HepG2 (cell line): ENCODE data around the gene ANXA2. TPM values are rescaled to one million over a fixed set of nuclear protein-coding genes. Genes with fewer than 3 reads are reported as not detected.

ENCODE experiments used
- ATAC-seq: fragments of 200-7000 bp; cut with Tn5 transposase; 3 replicates; pipeline ENCODE4 v1.9.1; 2020; ENCODE audit warnings: mild to moderate bottlenecking, moderate library complexity
- BruUV-seq: library from RNA; stranded (reverse); fragments of 400-500 nt; replicated peaks from 2 replicates; lab custom pipeline; 2021; lab: Mats Ljungman, UMichigan
- CTCF ChIA-PET: fragments of 300-600 bp; formaldehyde crosslinking; extraction: SDS; loops from one replicate; lab custom pipeline; 2021; ENCODE audit warnings: low total read pairs, inconsistent platforms, low intra/inter-chr PET ratio; lab: Yijun Ruan, JAX
- POLR2A ChIA-PET: fragments of 350-600 bp; sonication (Branson Sonifier 250); formaldehyde crosslinking; loops from one replicate; lab custom pipeline; 2020; ENCODE audit warnings: antibody characterized with exemption, inconsistent platforms; lab: Yijun Ruan, JAX
- DNase-seq: peaks from one replicate; pipeline ENCODE4 v3.0.0-alpha.2; 2015; ENCODE audit warnings: low spot score
- FAIRE-seq: peaks from 3 replicates; lab custom pipeline; 2011; peaks lifted over from hg19 to GRCh38; lab: Jason Lieb, UNC
- H2AFZ ChIP-seq: one replicate; pipeline ENCODE4 v1.6.1; 2011; ENCODE audit warnings: low read length, inconsistent platforms
- H3K27ac ChIP-seq: fragments of 300-600 bp; 3 replicates; pipeline ENCODE4 v1.8.0; 2011; ENCODE audit warnings: mixed run types, mild to moderate bottlenecking, mixed read lengths, low read length, inconsistent platforms; ENCODE audit not compliant: insufficient read depth; ENCODE audit errors: extremely low read length
- H3K27me3 ChIP-seq, 2 experiments: fragments of 200-600 bp in 1 of 2; 2 replicates in 1 of 2; 3 replicates in 1 of 2; pipeline versions ENCODE4 v1.6.0 to v1.8.0; 2011; ENCODE audit warnings: low read length in 2 of 2, mild to moderate bottlenecking in 2 of 2, moderate library complexity in 2 of 2, inconsistent platforms in 1 of 2; ENCODE audit not compliant: insufficient read depth in 2 of 2, control insufficient read depth in 1 of 2
- H3K36me3 ChIP-seq, 2 experiments: fragments of 200-600 bp in 1 of 2; replicated peaks in 1 of 2; 2 replicates in 1 of 2; 3 replicates in 1 of 2; pipeline versions ENCODE4 v1.5.1 to v1.8.0; 2011; ENCODE audit warnings: low read length in 2 of 2, inconsistent platforms in 1 of 2; ENCODE audit not compliant: insufficient read depth in 2 of 2, control insufficient read depth in 1 of 2
- H3K4me1 ChIP-seq: 2 replicates; pipeline ENCODE4 v1.5.1; 2012; ENCODE audit warnings: low read length, inconsistent platforms; ENCODE audit not compliant: insufficient read depth
- H3K4me2 ChIP-seq: 2 replicates; pipeline ENCODE4 v1.6.0; 2011; ENCODE audit warnings: low read depth, low read length, inconsistent platforms
- H3K4me3 ChIP-seq, 3 experiments: fragments of 200-600 bp in 1 of 3; sonication (generic), shearing (Covaris generic) in 1 of 3; replicated peaks in 1 of 3; 2 replicates each; pipeline ENCODE4 v1.5.1; 2011 to 2016; ENCODE audit warnings: low read length in 3 of 3, inconsistent platforms in 2 of 3, low read depth in 2 of 3, mild to moderate bottlenecking in 2 of 3, control low read depth in 1 of 3, mixed read lengths in 1 of 3; ENCODE audit not compliant: insufficient read depth in 1 of 3
- H3K79me2 ChIP-seq: one replicate; pipeline ENCODE4 v1.6.1; 2011; ENCODE audit warnings: low read length, inconsistent platforms; ENCODE audit not compliant: insufficient read depth
- H3K9ac ChIP-seq: 2 replicates; pipeline ENCODE4 v1.6.0; 2011; ENCODE audit warnings: mild to moderate bottlenecking, low read depth, low read length, inconsistent platforms; ENCODE audit not compliant: insufficient read depth
- H3K9me3 ChIP-seq: 2 replicates; pipeline ENCODE4 v1.5.1; 2012; ENCODE audit warnings: mild to moderate bottlenecking, low read length
- H4K20me1 ChIP-seq: 2 replicates; pipeline ENCODE4 v1.6.0; 2011; ENCODE audit warnings: inconsistent platforms, mild to moderate bottlenecking, low read length, moderate library complexity; ENCODE audit not compliant: insufficient read depth
- CHD4 ChIP-seq: fragments of 200-600 bp; sonication (generic); IDR thresholded peaks from 2 replicates; pipeline ENCODE4 v1.7.0; 2017; ENCODE audit warnings: mild to moderate bottlenecking, low read length, borderline replicate concordance
- SMARCC2 ChIP-seq: fragments of 450-650 bp; IDR thresholded peaks from 2 replicates; pipeline ENCODE4 v1.6.1; 2017; ENCODE audit warnings: antibody characterized with exemption, mild to moderate bottlenecking
- ZNF501 ChIP-seq: sonication (generic); formaldehyde crosslinking; IDR thresholded peaks from 2 replicates; pipeline ENCODE4 v1.5.1; 2020; ENCODE audit warnings: mild to moderate bottlenecking, moderate library complexity, missing genetic modification reagents
- WGBS: methylation state at CpG from one replicate; pipeline ENCODE4 v1.1.6; 2017; ENCODE audit warnings: low lambda C conversion rate; 5-methylcytosine and 5-hydroxymethylcytosine counted together
- in situ Hi-C: cut with HindIII; loops from 2 replicates; pipeline ENCODE4 v1.10.0; 2017; ENCODE audit warnings: low pct_unique_long_range_greater_than_20kb; ENCODE audit not compliant: extremely low pct_ligation_motif_present
- intact Hi-C: fragments of 100-400 bp; cut with micrococcal nuclease; formaldehyde crosslinking; loops from one replicate; pipeline ENCODE4 v1.10.0; 2022; ENCODE audit not compliant: unreplicated experiment
- polyA plus RNA-seq, 8 experiments: library from polyadenylated mRNA; depleted of rRNA in 3 of 8; stranded (reverse) in 7 of 8; unstranded in 1 of 8; fragments of >200 nt; fragmentation: Illumina TruSeq in 4 of 8; extraction: Trizol in 4 of 8; gene quantifications; 2 replicates each; pipeline versions ENCODE4 v1.2.1 to v1.2.3, GENCODE V29; 2011 to 2016; ENCODE audit warnings: low read depth in 4 of 8, missing spikeins in 1 of 8, mixed read lengths in 1 of 8; ENCODE audit not compliant: insufficient read depth in 1 of 8
- total RNA-seq, 5 experiments: library from RNA; depleted of rRNA; stranded (reverse); fragments of >200 nt; fragmentation: Illumina TruSeq; extraction: Trizol; gene quantifications; 2 replicates each; pipeline ENCODE4 v1.2.3, GENCODE V29; 2016; ENCODE audit warnings: low read depth in 1 of 5
- TF ChIP-seq, protein P1 (sequence below), 2 experiments: IDR thresholded peaks; 2 replicates each; pipeline ENCODE4 v1.6.1; 2011 to 2012; ENCODE audit warnings: low read length in 2 of 2, borderline replicate concordance in 1 of 2, low read depth in 1 of 2, mild to moderate bottlenecking in 1 of 2, moderate library complexity in 1 of 2

The ANXA2 gene
- total and polyA plus RNA-seq, 2 of the 13 experiments (the other 11 are each of a cell fraction or from before 2014, with no cell fraction given), result 196 to 613 TPM

DNA sequence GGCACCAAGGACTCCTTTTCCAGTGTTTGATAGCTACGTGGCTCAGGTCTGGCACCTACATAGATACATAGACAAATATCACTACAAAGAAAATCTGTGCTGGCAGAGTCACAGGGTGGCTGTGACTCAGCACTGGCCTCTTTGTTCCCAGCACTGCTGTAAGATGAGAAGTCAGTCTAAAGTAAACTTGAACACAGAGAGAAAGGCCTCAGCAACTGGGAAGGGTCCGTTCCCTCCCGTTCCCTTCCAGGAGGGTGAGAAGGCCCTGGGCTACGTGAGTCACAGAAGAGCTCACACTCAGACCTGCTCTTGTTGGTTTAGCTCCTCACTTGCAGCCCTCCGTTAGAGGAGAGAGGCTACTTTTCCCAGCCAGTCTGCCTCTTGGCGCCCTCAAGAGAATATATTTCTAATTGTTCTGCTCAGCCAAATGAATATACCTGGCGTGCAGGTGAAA, 23.1 kb downstream of the ANXA2 start (continued):
- TF ChIP-seq SMARCC2, result no peak

DNA sequence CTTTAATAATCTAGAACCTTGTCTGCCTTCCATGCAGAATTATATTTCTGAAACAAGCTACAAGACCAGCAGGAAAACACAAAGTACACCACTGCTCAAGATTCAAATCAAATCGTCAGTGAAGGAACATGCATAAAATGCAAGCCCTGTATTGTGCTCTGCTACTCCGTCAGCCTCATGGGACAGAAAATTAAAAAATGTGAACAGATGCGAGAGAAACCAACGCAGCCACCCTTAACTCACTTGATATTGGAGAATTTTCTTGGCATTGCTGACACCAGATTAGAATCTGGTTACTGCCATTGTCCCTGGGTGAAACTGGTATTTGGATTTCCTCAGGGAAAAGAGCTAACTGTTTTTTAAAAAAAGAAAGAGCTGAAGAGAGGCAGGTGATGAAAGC, 23.6 kb downstream of the ANXA2 start:
- ATAC-seq (no peak), DNase-seq (no peak), FAIRE-seq (no peak)
- Histone ChIP-seq H3K27ac (peak overlapping the region; percentile 93), H3K9me3 (no peaks in the 10 kb centered on the region), H3K4me1 (peaks cover 92% of the 10 kb centered on the region), H3K4me3 (no peak overlapping the region), H3K79me2 (peaks cover 48% of the 10 kb centered on the region), H3K4me2 (peak overlapping the region; percentile 33), H4K20me1 (no peaks in the 10 kb centered on the region), H3K9ac (peak overlapping the region; percentile 74), H3K36me3 (peaks cover 3 to 41% of the 10 kb centered on the region in 2 experiments; a peak in 4 of 5 replicates), H2AFZ (no peak overlapping the region), H3K27me3 (no peaks in the 10 kb centered on the region)
- 77% methylated on average over 4 of the region's 4 CpGs for WGBS
- in situ Hi-C loops, result no loop called here
- intact Hi-C loops, result loop anchor here (1.0 to 5.0 kb wide), 2 partner anchors 28 to 68 kb away; no protein-coding TSS in a partner anchor
- ChIA-PET CTCF (no interaction called here), POLR2A (interaction anchor here (0.8 to 5.2 kb wide), 14 partner anchors 9 to 147 kb away, joined by 3 to 117 read pairs (median 5); partner anchors contain the start of gene ICE2)
- TSS peak; percentile 86 for BruUV-seq
- TF ChIP-seq ZNF501 (CRISPR knock-in tag) (0 out of 2 replicates have a peak, but pooled peaks have one; percentile 35), CHD4 (peak; percentile 44; the same call in 1 of the 2 replicates)
- TF ChIP-seq, protein P1, sequence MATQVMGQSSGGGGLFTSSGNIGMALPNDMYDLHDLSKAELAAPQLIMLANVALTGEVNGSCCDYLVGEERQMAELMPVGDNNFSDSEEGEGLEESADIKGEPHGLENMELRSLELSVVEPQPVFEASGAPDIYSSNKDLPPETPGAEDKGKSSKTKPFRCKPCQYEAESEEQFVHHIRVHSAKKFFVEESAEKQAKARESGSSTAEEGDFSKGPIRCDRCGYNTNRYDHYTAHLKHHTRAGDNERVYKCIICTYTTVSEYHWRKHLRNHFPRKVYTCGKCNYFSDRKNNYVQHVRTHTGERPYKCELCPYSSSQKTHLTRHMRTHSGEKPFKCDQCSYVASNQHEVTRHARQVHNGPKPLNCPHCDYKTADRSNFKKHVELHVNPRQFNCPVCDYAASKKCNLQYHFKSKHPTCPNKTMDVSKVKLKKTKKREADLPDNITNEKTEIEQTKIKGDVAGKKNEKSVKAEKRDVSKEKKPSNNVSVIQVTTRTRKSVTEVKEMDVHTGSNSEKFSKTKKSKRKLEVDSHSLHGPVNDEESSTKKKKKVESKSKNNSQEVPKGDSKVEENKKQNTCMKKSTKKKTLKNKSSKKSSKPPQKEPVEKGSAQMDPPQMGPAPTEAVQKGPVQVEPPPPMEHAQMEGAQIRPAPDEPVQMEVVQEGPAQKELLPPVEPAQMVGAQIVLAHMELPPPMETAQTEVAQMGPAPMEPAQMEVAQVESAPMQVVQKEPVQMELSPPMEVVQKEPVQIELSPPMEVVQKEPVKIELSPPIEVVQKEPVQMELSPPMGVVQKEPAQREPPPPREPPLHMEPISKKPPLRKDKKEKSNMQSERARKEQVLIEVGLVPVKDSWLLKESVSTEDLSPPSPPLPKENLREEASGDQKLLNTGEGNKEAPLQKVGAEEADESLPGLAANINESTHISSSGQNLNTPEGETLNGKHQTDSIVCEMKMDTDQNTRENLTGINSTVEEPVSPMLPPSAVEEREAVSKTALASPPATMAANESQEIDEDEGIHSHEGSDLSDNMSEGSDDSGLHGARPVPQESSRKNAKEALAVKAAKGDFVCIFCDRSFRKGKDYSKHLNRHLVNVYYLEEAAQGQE (IDR thresholded peaks at IDR 0.05; ENCODE audit: borderline replicate concordance in 1 of 2, low read depth in 1 of 2, low read length in 2 of 2), result no peak
